Small intestine (tissue), 7 donors: ENCODE measurements around the gene PTPN4. TPM values are rescaled to one million over a fixed set of nuclear protein-coding genes. Genes with fewer than 3 reads are reported as not detected.
"Not testable (repeated sequence)": the region's sequence is repeated elsewhere in the genome, so short reads cannot be mapped to it uniquely, and the experiment has no call there.

ENCODE experiments used
- DNase-seq, 2 donors: peaks; one replicate each; pipeline versions ENCODE4 v3.0.0 to v3.0.0-alpha.2; 2013
- FAIRE-seq: peaks from 2 replicates; lab custom pipeline; 2012; peaks lifted over from hg19 to GRCh38; lab: Jason Lieb, UNC
- H3K27ac ChIP-seq, 3 donors: one replicate each; pipeline ENCODE4 v1.5.1; 2013; ENCODE audit warnings: low read length in 2 of 3, mild to moderate bottlenecking in 2 of 3, control low read depth in 1 of 3, inconsistent platforms in 1 of 3, low read depth in 1 of 3, moderate library complexity in 1 of 3
- H3K27me3 ChIP-seq, 3 donors: one replicate each; pipeline ENCODE4 v1.6.1; 2013; ENCODE audit warnings: low read length in 3 of 3, inconsistent platforms in 1 of 3; ENCODE audit not compliant: control insufficient read depth in 3 of 3, insufficient read depth in 3 of 3
- H3K36me3 ChIP-seq, 3 donors: one replicate each; pipeline ENCODE4 v1.6.1; 2013; ENCODE audit warnings: low read length in 3 of 3, inconsistent platforms in 1 of 3, low read depth in 1 of 3, mild to moderate bottlenecking in 1 of 3, moderate library complexity in 1 of 3; ENCODE audit not compliant: control insufficient read depth in 3 of 3, insufficient read depth in 2 of 3
- H3K4me1 ChIP-seq, 3 donors: one replicate each; pipeline ENCODE4 v1.6.1; 2013; ENCODE audit warnings: low read length in 2 of 3, inconsistent platforms in 1 of 3, low read depth in 1 of 3, mild to moderate bottlenecking in 1 of 3, moderate library complexity in 1 of 3; ENCODE audit not compliant: control insufficient read depth in 3 of 3, insufficient read depth in 2 of 3
- H3K4me3 ChIP-seq, 3 donors: one replicate each; pipeline ENCODE4 v1.5.1; 2013; ENCODE audit warnings: low read length in 3 of 3, control low read depth in 1 of 3, inconsistent platforms in 1 of 3, low read depth in 1 of 3, mild to moderate bottlenecking in 1 of 3, moderate library complexity in 1 of 3
- H3K9me3 ChIP-seq, 2 donors: one replicate each; pipeline ENCODE4 v1.6.1; 2013; ENCODE audit warnings: low read depth in 1 of 2, low read length in 1 of 2; ENCODE audit not compliant: control insufficient read depth in 2 of 2, insufficient read depth in 1 of 2
- WGBS, 3 donors: extraction: QIAGEN DNeasy Blood & Tissue Kit; methylation state at CpG; one replicate each; pipeline ENCODE4 v1.1.7; 2013; 5-methylcytosine and 5-hydroxymethylcytosine counted together
- polyA plus RNA-seq, 4 donors: library from polyadenylated mRNA; stranded (reverse) in 3 of 4; unstranded in 1 of 4; fragments of 200-250 nt in 3 of 4; fragments of 120-200 nt in 1 of 4; gene quantifications; one replicate each; pipeline versions ENCODE4 v1.2.1 to v1.2.3, GENCODE V29; 2013
- donor health status: healthy with polysubstance abuse.
- donor health status: control.
- donor health status: control.
- donor health status: Bipolar disorder and iron deficiency.
- donor health status: healthy.

The PTPN4 gene
- polyA plus RNA-seq, 4 donors: 1.9 to 13.4 (median 6.0) TPM

DNA sequence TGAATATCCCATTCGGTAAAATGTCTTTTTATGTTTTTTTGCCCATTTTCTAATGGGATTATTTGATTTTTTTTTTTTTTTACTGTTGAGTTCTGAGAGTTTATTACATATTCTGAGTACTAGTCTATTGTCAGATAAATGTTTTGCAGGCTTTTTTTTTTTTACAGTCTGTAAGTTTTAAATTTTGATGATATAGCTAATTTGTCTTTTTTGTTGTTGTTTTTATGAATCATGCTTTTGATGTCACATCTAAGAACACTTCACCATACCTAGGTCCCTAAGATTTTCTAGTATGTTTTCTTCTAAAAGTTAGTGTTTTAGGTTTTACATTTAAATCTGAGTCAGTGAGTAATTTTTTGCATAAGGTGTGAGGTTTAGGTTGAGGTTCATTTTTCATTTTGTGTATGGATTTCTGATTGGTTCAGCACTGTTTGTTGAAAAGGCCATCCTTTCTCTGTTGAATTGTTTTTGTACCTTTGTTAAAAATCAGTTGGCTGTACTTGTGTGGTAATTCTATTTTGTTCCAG lies 40.7 kb downstream of the PTPN4 start:
- H3K4me3 ChIP-seq: no peak overlapping the region
- peaks cover 0 to 4% (median 0%) of the 10 kb centered on the region in 3 donors for H3K36me3 ChIP-seq
- no peak for DNase-seq
- H3K9me3 ChIP-seq: peaks cover 0 to 11% of the 10 kb centered on the region in 2 donors
- WGBS, 3 donors: 94 to 100% (median 97%) methylated on average over 1 of the region's 1 CpG
- peak; percentile 53 for FAIRE-seq
- no peaks in the 10 kb centered on the region for H3K27me3 ChIP-seq
- H3K27ac ChIP-seq: no peak overlapping the region
- H3K4me1 ChIP-seq: no peaks in the 10 kb centered on the region

DNA sequence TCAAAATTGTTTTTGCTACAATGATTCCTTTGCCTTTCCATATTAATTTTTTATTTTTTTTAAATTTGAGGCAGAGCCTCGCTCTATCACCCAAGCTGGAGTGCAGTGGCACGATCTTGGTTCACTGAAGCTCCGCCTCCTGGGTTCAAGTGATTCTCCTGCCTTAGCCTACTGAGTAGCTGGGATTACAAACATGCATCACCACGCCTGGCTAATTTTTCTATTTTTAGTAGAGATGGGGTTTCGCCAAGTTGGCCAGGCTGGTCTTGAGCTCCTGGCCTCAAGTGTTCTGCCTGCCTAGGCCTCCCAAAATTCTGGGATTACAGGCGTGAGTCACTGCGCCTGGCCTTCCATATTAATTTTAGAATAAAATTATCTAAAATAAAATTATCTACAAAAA lies 41.3 kb downstream of the PTPN4 start:
- 97 to 98% (median 98%) methylated on average over 7 of the region's 7 CpGs for WGBS, 3 donors
- DNase-seq: no peak
- FAIRE-seq: no peak
- Histone ChIP-seq H3K27me3 (no peaks in the 10 kb centered on the region), H3K4me1 (no peaks in the 10 kb centered on the region), H3K27ac (no peak overlapping the region), H3K4me3 (no peak overlapping the region), H3K36me3 (no peaks in the 10 kb centered on the region), H3K9me3 (peaks cover 0 to 6% of the 10 kb centered on the region in 2 donors)

DNA sequence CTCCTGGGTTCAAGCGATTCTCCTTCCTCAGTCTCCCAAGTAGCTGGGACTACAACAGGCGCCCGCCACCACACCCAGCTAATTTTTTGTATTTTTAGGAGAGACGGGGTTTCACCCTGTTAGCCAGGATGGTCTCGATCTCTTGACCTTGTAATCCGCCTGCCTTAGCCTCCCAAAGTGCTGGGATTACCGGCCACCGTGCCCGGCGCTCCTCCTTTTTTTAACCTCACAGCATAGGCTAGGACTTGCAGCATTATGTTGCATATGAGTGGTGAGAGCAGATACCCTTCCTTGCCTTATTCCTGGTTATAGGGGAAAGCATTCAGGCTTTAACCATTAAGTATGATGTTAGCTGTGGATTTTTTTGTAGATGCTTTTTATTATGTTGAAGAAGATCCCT lies 42.3 kb downstream of the PTPN4 start:
- not testable (repeated sequence) for H3K9me3 ChIP-seq, DNase-seq, FAIRE-seq

DNA sequence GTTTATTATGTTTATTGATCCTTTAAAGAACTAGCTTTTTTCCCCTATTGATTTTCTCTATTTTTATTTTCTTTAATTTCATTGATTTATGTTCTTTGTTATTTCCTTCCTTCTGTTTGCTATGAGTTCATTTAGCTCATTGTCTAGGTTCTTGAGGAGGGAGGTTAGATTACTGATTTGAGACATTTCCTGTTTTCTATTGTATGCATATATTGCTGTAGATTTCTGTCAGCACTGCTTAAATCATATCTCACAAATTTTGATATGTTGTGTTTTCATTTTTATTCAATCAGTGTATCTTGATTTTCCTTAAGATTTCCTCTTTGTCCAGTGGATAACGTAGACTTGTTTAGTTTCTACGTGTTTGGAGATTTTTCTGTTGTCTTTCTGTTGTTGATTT lies 43.4 kb downstream of the PTPN4 start:
- FAIRE-seq (no peak), DNase-seq (no peak)
- Histone ChIP-seq H3K27me3 (no peaks in the 10 kb centered on the region), H3K27ac (no peak overlapping the region), H3K9me3 (peaks cover 0 to 6% of the 10 kb centered on the region in 2 donors), H3K36me3 (no peaks in the 10 kb centered on the region), H3K4me3 (no peak overlapping the region), H3K4me1 (no peaks in the 10 kb centered on the region)
- WGBS, 3 donors: 92 to 95% (median 94%) methylated on average over 2 of the region's 2 CpGs

More for the DNA sequence above, 42.3 kb downstream of the PTPN4 start:
- WGBS, 3 donors: 93 to 98% (median 95%) methylated on average over 10 of the region's 10 CpGs
- H3K27ac ChIP-seq, H3K36me3 ChIP-seq, H3K4me1 ChIP-seq, H3K27me3 ChIP-seq, H3K4me3 ChIP-seq: not testable (repeated sequence)

DNA sequence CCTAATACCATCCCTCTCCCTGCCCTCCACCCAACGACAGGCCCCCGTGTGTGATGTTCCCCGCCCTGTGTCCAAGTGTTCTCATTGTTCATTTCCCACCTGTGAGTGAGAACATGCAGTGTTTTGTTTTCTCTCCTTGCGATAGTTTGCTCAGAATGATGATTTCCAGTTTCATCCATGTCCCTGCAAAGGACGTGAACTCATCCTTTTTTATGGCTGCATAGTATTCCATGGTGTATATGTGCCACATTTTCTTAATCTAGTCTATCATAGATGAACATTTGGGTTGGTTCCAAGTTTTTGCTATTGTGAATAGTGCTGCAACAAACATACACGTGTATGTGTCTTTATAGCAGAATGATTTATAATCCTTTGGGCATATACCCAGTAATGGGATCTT lies 44.7 kb downstream of the PTPN4 start:
- H3K27me3 ChIP-seq, H3K4me3 ChIP-seq, FAIRE-seq, H3K4me1 ChIP-seq, H3K27ac ChIP-seq, H3K36me3 ChIP-seq, H3K9me3 ChIP-seq, DNase-seq: not testable (repeated sequence)
- 95 to 98% (median 98%) methylated on average over 6 of the region's 6 CpGs for WGBS, 3 donors

DNA sequence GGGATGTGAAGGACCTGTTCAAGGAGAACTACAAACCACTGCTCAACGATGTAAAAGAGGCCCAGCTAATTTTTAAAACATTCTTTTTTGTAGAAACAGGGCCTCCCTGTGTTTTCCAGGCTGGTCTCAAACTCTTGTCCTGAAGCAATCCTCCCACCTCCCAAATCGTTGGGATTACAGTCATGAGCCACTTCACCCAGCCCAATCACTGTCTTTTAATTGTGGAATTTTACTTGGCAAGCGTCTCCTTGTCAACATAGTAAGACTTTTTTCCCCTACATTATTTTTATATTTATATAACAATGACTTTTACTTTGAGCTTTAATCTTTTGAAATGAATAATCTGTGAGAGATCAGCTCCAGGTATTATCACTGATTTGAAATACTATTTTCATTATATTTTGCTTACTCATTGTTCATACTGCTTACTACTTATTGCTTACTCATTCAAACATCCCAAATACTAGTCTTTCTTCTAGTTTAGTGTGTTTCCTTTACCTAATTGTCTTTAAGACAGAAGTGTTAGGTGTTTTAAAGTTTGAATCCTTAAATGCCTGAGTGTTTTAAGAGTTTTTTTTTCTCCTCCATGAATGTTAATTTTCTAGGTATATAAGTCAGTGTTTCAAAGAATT lies 48.9 kb downstream of the PTPN4 start:
- Histone ChIP-seq H3K4me3 (no peak overlapping the region), H3K27me3 (no peaks in the 10 kb centered on the region), H3K4me1 (no peaks in the 10 kb centered on the region), H3K27ac (no peak overlapping the region), H3K36me3 (peaks cover 0 to 4% (median 0%) of the 10 kb centered on the region in 3 donors), H3K9me3 (peaks cover 0 to 6% of the 10 kb centered on the region in 2 donors)
- DNase-seq (no peak), FAIRE-seq (no peak)
- 63 to 65% (median 64%) methylated on average over 3 of the region's 3 CpGs for WGBS, 3 donors

DNA sequence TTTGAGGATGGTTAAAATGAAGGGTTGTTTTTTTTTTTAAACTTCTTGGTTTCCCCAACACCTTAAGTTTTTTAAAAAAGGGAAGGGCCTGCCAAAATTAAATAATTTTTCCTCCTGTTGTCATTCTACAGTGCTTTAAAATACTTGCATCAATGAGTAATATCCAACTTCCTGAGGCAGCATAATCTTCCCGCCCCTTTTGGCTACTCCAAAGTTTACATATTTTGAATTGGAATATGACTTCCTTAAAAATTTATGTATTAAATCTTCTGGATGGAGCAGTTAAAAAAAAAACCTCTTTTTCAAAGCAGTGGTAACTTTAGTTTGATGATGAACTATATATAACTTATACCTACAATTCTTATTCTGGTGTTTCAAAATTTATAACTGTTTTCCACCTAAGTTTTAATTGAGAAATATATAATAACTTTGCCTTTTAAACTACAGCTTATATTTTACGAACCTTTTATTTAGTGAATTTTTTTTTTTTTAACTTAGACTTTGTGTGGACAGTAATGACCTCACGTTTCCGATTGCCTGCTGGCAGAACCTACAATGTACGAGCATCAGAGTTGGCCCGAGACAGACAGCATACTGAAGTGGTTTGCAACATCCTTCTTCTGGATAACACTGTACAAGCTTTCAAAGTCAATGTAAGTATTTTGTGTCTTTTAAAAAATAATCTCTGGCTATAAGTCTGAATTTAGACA lies 49.8 kb downstream of the PTPN4 start:
- Histone ChIP-seq H3K36me3 (peaks cover 0 to 4% (median 0%) of the 10 kb centered on the region in 3 donors), H3K27ac (no peak overlapping the region), H3K4me1 (no peaks in the 10 kb centered on the region), H3K9me3 (peaks cover 0 to under 1% of the 10 kb centered on the region in 2 donors), H3K27me3 (no peaks in the 10 kb centered on the region), H3K4me3 (no peak overlapping the region)
- peak; percentile 93 for FAIRE-seq
- 60 to 90% (median 88%) methylated on average over 6 of the region's 6 CpGs for WGBS, 3 donors
- no peak for DNase-seq

DNA sequence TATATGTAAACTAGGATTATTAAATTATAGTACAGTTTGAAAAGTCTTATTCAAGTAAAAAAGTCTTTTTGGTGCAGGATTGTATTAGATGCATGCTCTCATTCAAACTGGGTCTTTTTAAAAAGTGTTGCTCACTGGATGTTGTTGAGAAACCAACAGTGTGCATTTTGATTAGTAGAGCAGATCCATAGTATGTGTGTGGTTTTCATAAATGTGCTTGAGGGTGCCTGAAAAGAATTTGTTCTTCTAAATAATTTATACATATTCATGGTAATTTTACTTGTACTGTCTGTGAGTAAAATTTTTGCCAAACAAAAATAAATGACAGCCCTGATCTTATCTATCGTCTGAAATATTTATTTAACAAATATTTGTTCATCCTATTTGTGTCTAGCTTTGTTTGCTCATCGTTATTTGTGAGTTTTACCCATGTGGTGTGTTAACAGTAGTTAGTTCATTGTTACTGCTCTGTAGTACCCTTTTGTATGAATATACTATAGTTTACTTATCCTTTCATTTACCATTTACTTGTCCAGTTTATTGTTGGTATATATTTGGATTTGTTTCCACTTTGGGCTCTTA lies 50.4 kb downstream of the PTPN4 start:
- no peak overlapping the region for H3K27ac ChIP-seq
- DNase-seq (no peak), FAIRE-seq (no peak)
- no peaks in the 10 kb centered on the region for H3K27me3 ChIP-seq
- peaks cover 0 to 4% (median 0%) of the 10 kb centered on the region in 3 donors for H3K36me3 ChIP-seq
- 53 to 64% (median 59%) methylated on average over 2 of the region's 2 CpGs for WGBS, 3 donors
- no peak overlapping the region for H3K4me3 ChIP-seq
- no peaks in the 10 kb centered on the region for H3K4me1 ChIP-seq
- H3K9me3 ChIP-seq: no peaks in the 10 kb centered on the region
